ENCODE results near the gene P4HA2. TPM values are rescaled to one million over a fixed set of nuclear protein-coding genes. Genes with fewer than 3 reads are reported as not detected.

The P4HA2 gene
- total and polyA plus RNA-seq, 2 of the 13 experiments (the other 11 are each of a cell fraction or from before 2014, with no cell fraction given) = 37.7 to 126 TPM

DNA sequence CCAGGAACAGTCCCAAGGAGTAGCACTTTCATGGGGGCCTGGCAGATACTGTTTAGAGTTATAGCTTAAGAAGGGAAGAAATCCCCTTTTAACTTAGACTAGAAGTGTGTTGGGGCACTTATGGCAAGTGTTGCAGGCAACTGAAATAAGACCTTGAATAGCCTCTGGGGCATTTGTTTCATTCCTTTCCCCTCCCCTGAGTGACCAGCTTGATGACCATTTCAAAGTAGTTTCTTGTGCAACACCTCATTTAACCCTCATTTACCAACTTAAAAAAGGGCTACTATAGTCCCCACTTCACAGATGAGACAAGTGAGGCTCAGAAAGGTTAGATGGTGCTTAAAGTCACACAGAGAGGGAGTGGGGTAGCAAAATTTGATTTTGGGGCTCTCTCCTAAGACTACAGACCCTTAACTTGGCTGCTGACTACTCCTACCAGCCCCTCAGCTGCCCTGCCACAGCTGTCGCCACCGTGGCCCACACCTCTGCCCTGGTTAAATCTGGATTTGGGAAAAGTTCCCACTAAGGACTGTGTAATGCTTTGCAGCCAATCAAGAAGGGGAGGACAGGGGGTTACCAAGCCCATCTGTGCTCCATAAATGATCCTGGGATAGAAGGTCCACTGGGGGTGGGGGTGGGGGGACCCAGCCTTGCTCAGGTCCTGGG, 35.4 kb upstream of the P4HA2 start:
- BruUV-seq (replicated peaks) = no TSS peak
- 92% methylated on average over 2 of the region's 2 CpGs for WGBS (ENCODE audit: low lambda C conversion rate)
- Histone ChIP-seq H3K9ac (ENCODE audit: insufficient read depth, low read depth, low read length) (no peak overlapping the region), H3K9me3 (ENCODE audit: low read length) (no peaks in the 10 kb centered on the region), H3K4me1 (ENCODE audit: insufficient read depth, low read length) (peaks cover 35% of the 10 kb centered on the region), H2AFZ (ENCODE audit: low read length) (no peak overlapping the region), H3K36me3 (replicated peaks in 1 of 2; ENCODE audit: control insufficient read depth in 1 of 2, insufficient read depth in 2 of 2, low read length in 2 of 2) (no peaks in the 10 kb centered on the region), H4K20me1 (ENCODE audit: insufficient read depth, low read length) (no peaks in the 10 kb centered on the region), H3K27ac (ENCODE audit: extremely low read length, insufficient read depth, low read length) (no peak overlapping the region), H3K4me2 (ENCODE audit: low read depth, low read length) (no peak overlapping the region), H3K4me3 (replicated peaks in 1 of 3; ENCODE audit: insufficient read depth in 1 of 3, low read depth in 2 of 3, low read length in 3 of 3) (no peak overlapping the region), H3K27me3 (ENCODE audit: control insufficient read depth in 1 of 2, insufficient read depth in 2 of 2, low read length in 2 of 2) (peaks cover 9 to 17% of the 10 kb centered on the region in 2 experiments), H3K79me2 (ENCODE audit: insufficient read depth, low read length) (no peaks in the 10 kb centered on the region)
- POLR2A ChIA-PET = no interaction called here
- no peak for ATAC-seq
- CTCF ChIA-PET (ENCODE audit: low intra/inter-chr PET ratio, low total read pairs) = no interaction called here
- TF ChIP-seq MIER2 (CRISPR knock-in tag; IDR thresholded peaks at IDR 0.05) (no peak), ZNF879 (CRISPR knock-in tag; IDR thresholded peaks at IDR 0.05) (no peak), RBM22 (optimal IDR thresholded peaks at IDR 0.05; ENCODE audit: low read length) (no peak), PHB2 (IDR thresholded peaks at IDR 0.05; ENCODE audit: partially characterized antibody) (no peak), ZNF629 (CRISPR knock-in tag; conservative IDR thresholded peaks at IDR 0.05) (0 out of 2 replicates have a peak, but pooled peaks have one; percentile 18), ZNF329 (CRISPR knock-in tag; IDR thresholded peaks at IDR 0.05; ENCODE audit: low read depth) (no peak), ZNF841 (CRISPR knock-in tag; IDR thresholded peaks at IDR 0.05; ENCODE audit: borderline replicate concordance) (no peak)
- TF ChIP-seq, protein P1, sequence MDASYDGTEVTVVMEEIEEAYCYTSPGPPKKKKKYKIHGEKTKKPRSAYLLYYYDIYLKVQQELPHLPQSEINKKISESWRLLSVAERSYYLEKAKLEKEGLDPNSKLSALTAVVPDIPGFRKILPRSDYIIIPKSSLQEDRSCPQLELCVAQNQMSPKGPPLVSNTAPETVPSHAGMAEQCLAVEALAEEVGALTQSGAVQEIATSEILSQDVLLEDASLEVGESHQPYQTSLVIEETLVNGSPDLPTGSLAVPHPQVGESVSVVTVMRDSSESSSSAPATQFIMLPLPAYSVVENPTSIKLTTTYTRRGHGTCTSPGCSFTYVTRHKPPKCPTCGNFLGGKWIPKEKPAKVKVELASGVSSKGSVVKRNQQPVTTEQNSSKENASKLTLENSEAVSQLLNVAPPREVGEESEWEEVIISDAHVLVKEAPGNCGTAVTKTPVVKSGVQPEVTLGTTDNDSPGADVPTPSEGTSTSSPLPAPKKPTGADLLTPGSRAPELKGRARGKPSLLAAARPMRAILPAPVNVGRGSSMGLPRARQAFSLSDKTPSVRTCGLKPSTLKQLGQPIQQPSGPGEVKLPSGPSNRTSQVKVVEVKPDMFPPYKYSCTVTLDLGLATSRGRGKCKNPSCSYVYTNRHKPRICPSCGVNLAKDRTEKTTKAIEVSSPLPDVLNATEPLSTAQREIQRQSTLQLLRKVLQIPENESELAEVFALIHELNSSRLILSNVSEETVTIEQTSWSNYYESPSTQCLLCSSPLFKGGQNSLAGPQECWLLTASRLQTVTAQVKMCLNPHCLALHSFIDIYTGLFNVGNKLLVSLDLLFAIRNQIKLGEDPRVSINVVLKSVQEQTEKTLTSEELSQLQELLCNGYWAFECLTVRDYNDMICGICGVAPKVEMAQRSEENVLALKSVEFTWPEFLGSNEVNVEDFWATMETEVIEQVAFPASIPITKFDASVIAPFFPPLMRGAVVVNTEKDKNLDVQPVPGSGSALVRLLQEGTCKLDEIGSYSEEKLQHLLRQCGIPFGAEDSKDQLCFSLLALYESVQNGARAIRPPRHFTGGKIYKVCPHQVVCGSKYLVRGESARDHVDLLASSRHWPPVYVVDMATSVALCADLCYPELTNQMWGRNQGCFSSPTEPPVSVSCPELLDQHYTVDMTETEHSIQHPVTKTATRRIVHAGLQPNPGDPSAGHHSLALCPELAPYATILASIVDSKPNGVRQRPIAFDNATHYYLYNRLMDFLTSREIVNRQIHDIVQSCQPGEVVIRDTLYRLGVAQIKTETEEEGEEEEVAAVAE (CRISPR knock-in tag; IDR thresholded peaks at IDR 0.05; ENCODE audit: borderline replicate concordance) = no peak
- in situ Hi-C loops (cut with HindIII; ENCODE audit: extremely low pct_ligation_motif_present, low pct_unique_long_range_greater_than_20kb) = no loop called here
- intact Hi-C loops (cut with micrococcal nuclease; ENCODE audit: unreplicated experiment) = no loop called here
- no peak for DNase-seq (ENCODE audit: low spot score)
- no peak for FAIRE-seq
